HepG2 (cell line): ENCODE measurements around the gene PLD6. TPM values are rescaled to one million over a fixed set of nuclear protein-coding genes. Genes with fewer than 3 reads are reported as not detected.

Source experiments
- ATAC-seq: fragments of 200-7000 bp; cut with Tn5 transposase; 3 replicates; pipeline ENCODE4 v1.9.1; 2020; ENCODE audit warnings: mild to moderate bottlenecking, moderate library complexity
- BruUV-seq: library from RNA; stranded (reverse); fragments of 400-500 nt; replicated peaks from 2 replicates; lab custom pipeline; 2021; lab: Mats Ljungman, UMichigan
- CTCF ChIA-PET: fragments of 300-600 bp; formaldehyde crosslinking; extraction: SDS; loops from one replicate; lab custom pipeline; 2021; ENCODE audit warnings: low total read pairs, inconsistent platforms, low intra/inter-chr PET ratio; lab: Yijun Ruan, JAX
- POLR2A ChIA-PET: fragments of 350-600 bp; sonication (Branson Sonifier 250); formaldehyde crosslinking; loops from one replicate; lab custom pipeline; 2020; ENCODE audit warnings: antibody characterized with exemption, inconsistent platforms; lab: Yijun Ruan, JAX
- DNase-seq: peaks from one replicate; pipeline ENCODE4 v3.0.0-alpha.2; 2015; ENCODE audit warnings: low spot score
- FAIRE-seq: peaks from 3 replicates; lab custom pipeline; 2011; peaks lifted over from hg19 to GRCh38; lab: Jason Lieb, UNC
- H2AFZ ChIP-seq: one replicate; pipeline ENCODE4 v1.6.1; 2011; ENCODE audit warnings: low read length, inconsistent platforms
- H3K27ac ChIP-seq: fragments of 300-600 bp; 3 replicates; pipeline ENCODE4 v1.8.0; 2011; ENCODE audit warnings: mixed run types, mild to moderate bottlenecking, mixed read lengths, low read length, inconsistent platforms; ENCODE audit not compliant: insufficient read depth; ENCODE audit errors: extremely low read length
- H3K27me3 ChIP-seq, 2 experiments: fragments of 200-600 bp in 1 of 2; 2 replicates in 1 of 2; 3 replicates in 1 of 2; pipeline versions ENCODE4 v1.6.0 to v1.8.0; 2011; ENCODE audit warnings: low read length in 2 of 2, mild to moderate bottlenecking in 2 of 2, moderate library complexity in 2 of 2, inconsistent platforms in 1 of 2; ENCODE audit not compliant: insufficient read depth in 2 of 2, control insufficient read depth in 1 of 2
- H3K36me3 ChIP-seq, 2 experiments: fragments of 200-600 bp in 1 of 2; replicated peaks in 1 of 2; 2 replicates in 1 of 2; 3 replicates in 1 of 2; pipeline versions ENCODE4 v1.5.1 to v1.8.0; 2011; ENCODE audit warnings: low read length in 2 of 2, inconsistent platforms in 1 of 2; ENCODE audit not compliant: insufficient read depth in 2 of 2, control insufficient read depth in 1 of 2
- H3K4me1 ChIP-seq: 2 replicates; pipeline ENCODE4 v1.5.1; 2012; ENCODE audit warnings: low read length, inconsistent platforms; ENCODE audit not compliant: insufficient read depth
- H3K4me2 ChIP-seq: 2 replicates; pipeline ENCODE4 v1.6.0; 2011; ENCODE audit warnings: low read depth, low read length, inconsistent platforms
- H3K4me3 ChIP-seq, 3 experiments: fragments of 200-600 bp in 1 of 3; sonication (generic), shearing (Covaris generic) in 1 of 3; replicated peaks in 1 of 3; 2 replicates each; pipeline ENCODE4 v1.5.1; 2011 to 2016; ENCODE audit warnings: low read length in 3 of 3, inconsistent platforms in 2 of 3, low read depth in 2 of 3, mild to moderate bottlenecking in 2 of 3, control low read depth in 1 of 3, mixed read lengths in 1 of 3; ENCODE audit not compliant: insufficient read depth in 1 of 3
- H3K79me2 ChIP-seq: one replicate; pipeline ENCODE4 v1.6.1; 2011; ENCODE audit warnings: low read length, inconsistent platforms; ENCODE audit not compliant: insufficient read depth
- H3K9ac ChIP-seq: 2 replicates; pipeline ENCODE4 v1.6.0; 2011; ENCODE audit warnings: mild to moderate bottlenecking, low read depth, low read length, inconsistent platforms; ENCODE audit not compliant: insufficient read depth
- H3K9me3 ChIP-seq: 2 replicates; pipeline ENCODE4 v1.5.1; 2012; ENCODE audit warnings: mild to moderate bottlenecking, low read length
- H4K20me1 ChIP-seq: 2 replicates; pipeline ENCODE4 v1.6.0; 2011; ENCODE audit warnings: inconsistent platforms, mild to moderate bottlenecking, low read length, moderate library complexity; ENCODE audit not compliant: insufficient read depth
- ESRRA ChIP-seq: sonication (generic); formaldehyde crosslinking; IDR thresholded peaks from 2 replicates; pipeline ENCODE4 v1.5.1; 2020; ENCODE audit warnings: mild to moderate bottlenecking, low read depth, missing genetic modification reagents
- HNRNPL ChIP-seq: fragments of 200-400 bp; formaldehyde crosslinking; IDR thresholded peaks from 2 replicates; pipeline ENCODE4 v1.6.1; 2017; ENCODE audit warnings: mild to moderate bottlenecking, low read depth, low read length
- KLF12 ChIP-seq: sonication (generic); formaldehyde crosslinking; IDR thresholded peaks from 2 replicates; pipeline ENCODE4 v1.4.0; 2020; ENCODE audit warnings: missing genetic modification reagents, borderline replicate concordance
- MEF2D ChIP-seq: sonication (generic); formaldehyde crosslinking; IDR thresholded peaks from 2 replicates; pipeline ENCODE4 v1.5.1; 2020; ENCODE audit warnings: mild to moderate bottlenecking, missing genetic modification reagents
- SP4 ChIP-seq: sonication (generic); formaldehyde crosslinking; IDR thresholded peaks from 2 replicates; pipeline ENCODE4 v1.8.1; 2023; ENCODE audit warnings: mild to moderate bottlenecking, missing genetic modification reagents
- ZNF281 ChIP-seq: sonication (generic); formaldehyde crosslinking; IDR thresholded peaks from 2 replicates; pipeline ENCODE4 v1.4.0; 2020; ENCODE audit warnings: missing genetic modification reagents, borderline replicate concordance
- ZNF550 ChIP-seq: sonication (generic); formaldehyde crosslinking; IDR thresholded peaks from 2 replicates; pipeline ENCODE4 v1.4.0; 2020; ENCODE audit warnings: mild to moderate bottlenecking, missing genetic modification reagents, borderline replicate concordance
- ZNF652 ChIP-seq: IDR thresholded peaks from 2 replicates; pipeline ENCODE4 v1.6.1; 2016; ENCODE audit warnings: low read depth, borderline replicate concordance
- WGBS: methylation state at CpG from one replicate; pipeline ENCODE4 v1.1.6; 2017; ENCODE audit warnings: low lambda C conversion rate; 5-methylcytosine and 5-hydroxymethylcytosine counted together
- in situ Hi-C: cut with HindIII; loops from 2 replicates; pipeline ENCODE4 v1.10.0; 2017; ENCODE audit warnings: low pct_unique_long_range_greater_than_20kb; ENCODE audit not compliant: extremely low pct_ligation_motif_present
- intact Hi-C: fragments of 100-400 bp; cut with micrococcal nuclease; formaldehyde crosslinking; loops from one replicate; pipeline ENCODE4 v1.10.0; 2022; ENCODE audit not compliant: unreplicated experiment
- polyA plus RNA-seq, 8 experiments: library from polyadenylated mRNA; depleted of rRNA in 3 of 8; stranded (reverse) in 7 of 8; unstranded in 1 of 8; fragments of >200 nt; fragmentation: Illumina TruSeq in 4 of 8; extraction: Trizol in 4 of 8; gene quantifications; 2 replicates each; pipeline versions ENCODE4 v1.2.1 to v1.2.3, GENCODE V29; 2011 to 2016; ENCODE audit warnings: low read depth in 4 of 8, missing spikeins in 1 of 8, mixed read lengths in 1 of 8; ENCODE audit not compliant: insufficient read depth in 1 of 8
- total RNA-seq, 5 experiments: library from RNA; depleted of rRNA; stranded (reverse); fragments of >200 nt; fragmentation: Illumina TruSeq; extraction: Trizol; gene quantifications; 2 replicates each; pipeline ENCODE4 v1.2.3, GENCODE V29; 2016; ENCODE audit warnings: low read depth in 1 of 5
- TF ChIP-seq, protein P1 (sequence below): sonication (generic); formaldehyde crosslinking; IDR thresholded peaks from 2 replicates; pipeline ENCODE4 v1.4.0; 2020; ENCODE audit warnings: missing genetic modification reagents
- TF ChIP-seq, protein P2 (sequence below): sonication (generic); formaldehyde crosslinking; IDR thresholded peaks from 2 replicates; pipeline ENCODE4 v1.8.0; 2022; ENCODE audit warnings: mild to moderate bottlenecking, missing genetic modification reagents

The PLD6 gene
- total and polyA plus RNA-seq, 2 of the 13 experiments (the other 11 are each of a cell fraction or from before 2014, with no cell fraction given) = 5.2 to 11.4 TPM

DNA sequence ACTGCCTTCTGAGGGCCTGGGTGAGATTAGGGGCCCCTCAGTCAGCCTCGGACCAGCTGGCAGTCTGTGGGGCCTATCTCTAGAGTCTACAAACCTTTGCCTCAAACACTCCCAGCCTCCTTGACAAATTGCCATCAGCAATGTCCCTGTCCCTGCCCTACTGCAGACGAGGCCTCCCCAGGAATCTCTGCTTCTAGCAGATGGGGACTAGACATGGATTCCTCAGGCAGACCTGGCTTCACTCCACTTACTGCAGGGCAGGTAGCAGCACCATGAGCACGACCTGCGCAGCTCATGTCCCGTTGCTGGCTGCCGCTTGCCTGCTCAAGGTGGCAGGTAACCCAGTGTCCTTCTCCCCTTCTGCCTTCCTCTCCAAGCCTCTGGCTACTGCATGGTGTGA lies 49.1 kb downstream of the PLD6 start:
- no peak overlapping the region for H3K9ac ChIP-seq
- no peak for ATAC-seq
- no peak for FAIRE-seq
- BruUV-seq = no TSS peak
- H3K4me2 ChIP-seq = no peak overlapping the region
- ChIA-PET POLR2A (no interaction called here), CTCF (no interaction called here)
- 95% methylated on average over 6 of the region's 6 CpGs for WGBS
- H4K20me1 ChIP-seq = no peaks in the 10 kb centered on the region
- no peaks in the 10 kb centered on the region for H3K79me2 ChIP-seq
- no peaks in the 10 kb centered on the region for H3K27me3 ChIP-seq
- peaks cover 21 to 72% of the 10 kb centered on the region in 2 experiments for H3K36me3 ChIP-seq
- no peak overlapping the region for H3K4me3 ChIP-seq
- H3K27ac ChIP-seq = no peak overlapping the region
- H3K9me3 ChIP-seq = no peaks in the 10 kb centered on the region
- H3K4me1 ChIP-seq = no peaks in the 10 kb centered on the region
- no peak for DNase-seq
- in situ Hi-C loops (no loop called here), intact Hi-C loops (no loop called here)
- H2AFZ ChIP-seq = no peak overlapping the region
- TF ChIP-seq HNRNPL (no peak), MEF2D (CRISPR knock-in tag) (no peak), KLF12 (CRISPR knock-in tag) (no peak), ZNF550 (CRISPR knock-in tag) (no peak), ZNF652 (no peak), ESRRA (CRISPR knock-in tag) (no peak), ZNF281 (CRISPR knock-in tag) (no peak), SP4 (CRISPR knock-in tag) (no peak)
- TF ChIP-seq, protein P1, sequence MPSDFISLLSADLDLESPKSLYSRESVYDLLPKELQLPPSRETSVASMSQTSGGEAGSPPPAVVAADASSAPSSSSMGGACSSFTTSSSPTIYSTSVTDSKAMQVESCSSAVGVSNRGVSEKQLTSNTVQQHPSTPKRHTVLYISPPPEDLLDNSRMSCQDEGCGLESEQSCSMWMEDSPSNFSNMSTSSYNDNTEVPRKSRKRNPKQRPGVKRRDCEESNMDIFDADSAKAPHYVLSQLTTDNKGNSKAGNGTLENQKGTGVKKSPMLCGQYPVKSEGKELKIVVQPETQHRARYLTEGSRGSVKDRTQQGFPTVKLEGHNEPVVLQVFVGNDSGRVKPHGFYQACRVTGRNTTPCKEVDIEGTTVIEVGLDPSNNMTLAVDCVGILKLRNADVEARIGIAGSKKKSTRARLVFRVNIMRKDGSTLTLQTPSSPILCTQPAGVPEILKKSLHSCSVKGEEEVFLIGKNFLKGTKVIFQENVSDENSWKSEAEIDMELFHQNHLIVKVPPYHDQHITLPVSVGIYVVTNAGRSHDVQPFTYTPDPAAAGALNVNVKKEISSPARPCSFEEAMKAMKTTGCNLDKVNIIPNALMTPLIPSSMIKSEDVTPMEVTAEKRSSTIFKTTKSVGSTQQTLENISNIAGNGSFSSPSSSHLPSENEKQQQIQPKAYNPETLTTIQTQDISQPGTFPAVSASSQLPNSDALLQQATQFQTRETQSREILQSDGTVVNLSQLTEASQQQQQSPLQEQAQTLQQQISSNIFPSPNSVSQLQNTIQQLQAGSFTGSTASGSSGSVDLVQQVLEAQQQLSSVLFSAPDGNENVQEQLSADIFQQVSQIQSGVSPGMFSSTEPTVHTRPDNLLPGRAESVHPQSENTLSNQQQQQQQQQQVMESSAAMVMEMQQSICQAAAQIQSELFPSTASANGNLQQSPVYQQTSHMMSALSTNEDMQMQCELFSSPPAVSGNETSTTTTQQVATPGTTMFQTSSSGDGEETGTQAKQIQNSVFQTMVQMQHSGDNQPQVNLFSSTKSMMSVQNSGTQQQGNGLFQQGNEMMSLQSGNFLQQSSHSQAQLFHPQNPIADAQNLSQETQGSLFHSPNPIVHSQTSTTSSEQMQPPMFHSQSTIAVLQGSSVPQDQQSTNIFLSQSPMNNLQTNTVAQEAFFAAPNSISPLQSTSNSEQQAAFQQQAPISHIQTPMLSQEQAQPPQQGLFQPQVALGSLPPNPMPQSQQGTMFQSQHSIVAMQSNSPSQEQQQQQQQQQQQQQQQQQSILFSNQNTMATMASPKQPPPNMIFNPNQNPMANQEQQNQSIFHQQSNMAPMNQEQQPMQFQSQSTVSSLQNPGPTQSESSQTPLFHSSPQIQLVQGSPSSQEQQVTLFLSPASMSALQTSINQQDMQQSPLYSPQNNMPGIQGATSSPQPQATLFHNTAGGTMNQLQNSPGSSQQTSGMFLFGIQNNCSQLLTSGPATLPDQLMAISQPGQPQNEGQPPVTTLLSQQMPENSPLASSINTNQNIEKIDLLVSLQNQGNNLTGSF (CRISPR knock-in tag) = no peak
- TF ChIP-seq, protein P2, sequence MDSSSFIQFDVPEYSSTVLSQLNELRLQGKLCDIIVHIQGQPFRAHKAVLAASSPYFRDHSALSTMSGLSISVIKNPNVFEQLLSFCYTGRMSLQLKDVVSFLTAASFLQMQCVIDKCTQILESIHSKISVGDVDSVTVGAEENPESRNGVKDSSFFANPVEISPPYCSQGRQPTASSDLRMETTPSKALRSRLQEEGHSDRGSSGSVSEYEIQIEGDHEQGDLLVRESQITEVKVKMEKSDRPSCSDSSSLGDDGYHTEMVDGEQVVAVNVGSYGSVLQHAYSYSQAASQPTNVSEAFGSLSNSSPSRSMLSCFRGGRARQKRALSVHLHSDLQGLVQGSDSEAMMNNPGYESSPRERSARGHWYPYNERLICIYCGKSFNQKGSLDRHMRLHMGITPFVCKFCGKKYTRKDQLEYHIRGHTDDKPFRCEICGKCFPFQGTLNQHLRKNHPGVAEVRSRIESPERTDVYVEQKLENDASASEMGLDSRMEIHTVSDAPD = no peak
